RWPE2 (cell line): ENCODE measurements around the gene ACADM.
"Not testable (repeated sequence)": the region's sequence is repeated elsewhere in the genome, so short reads cannot be mapped to it uniquely, and the experiment has no call there.

Experiments
- ATAC-seq: fragments of 200-7000 bp; cut with Tn5 transposase; 3 replicates; pipeline ENCODE4 v1.9.1; 2021; ENCODE audit warnings: low read depth
- DNase-seq: peaks from one replicate; pipeline ENCODE4 v3.0.0-alpha.2; 2020; ENCODE audit warnings: low spot score
- H3K27ac ChIP-seq: fragments of 450-650 bp; 2 replicates; pipeline ENCODE4 v1.5.1; 2017; ENCODE audit warnings: mild to moderate bottlenecking; ENCODE audit not compliant: poor library complexity, severe bottlenecking
- H3K27me3 ChIP-seq: fragments of 250-450 bp; sonication (Bioruptor Pico); 2 replicates; pipeline ENCODE4 v1.5.1; 2021; ENCODE audit warnings: mild to moderate bottlenecking, moderate library complexity; ENCODE audit not compliant: insufficient read depth, poor library complexity, severe bottlenecking
- H3K36me3 ChIP-seq: fragments of 250-450 bp; sonication (Bioruptor Pico); 2 replicates; pipeline ENCODE4 v1.5.1; 2020; ENCODE audit warnings: low read depth, mild to moderate bottlenecking, moderate library complexity
- H3K4me1 ChIP-seq: fragments of 250-450 bp; sonication (Bioruptor Pico); 2 replicates; pipeline ENCODE4 v1.5.1; 2021; ENCODE audit warnings: mild to moderate bottlenecking, moderate library complexity; ENCODE audit not compliant: insufficient read depth, poor library complexity, severe bottlenecking
- H3K4me3 ChIP-seq: fragments of 250-450 bp; sonication (Bioruptor Pico); 2 replicates; pipeline ENCODE4 v1.5.1; 2021; ENCODE audit warnings: mild to moderate bottlenecking, moderate library complexity; ENCODE audit not compliant: severe bottlenecking
- H3K9me3 ChIP-seq: fragments of 250-450 bp; sonication (Bioruptor Pico); 2 replicates; pipeline ENCODE4 v1.5.1; 2021; ENCODE audit warnings: mild to moderate bottlenecking, moderate library complexity; ENCODE audit not compliant: severe bottlenecking
- CTCF ChIP-seq: fragments of 450-650 bp; IDR thresholded peaks from one replicate; pipeline ENCODE4 v1.5.1; 2017; ENCODE audit warnings: mild to moderate bottlenecking, moderate library complexity; ENCODE audit not compliant: poor library complexity, severe bottlenecking

The ACADM gene

GRCh38 chr1:75742047-75742625 is 17.6 kb downstream of the ACADM start:
- peaks cover 41% of the 10 kb centered on the region for H3K36me3 ChIP-seq
- H3K4me1 ChIP-seq = no peaks in the 10 kb centered on the region
- ATAC-seq (no peak), DNase-seq (no peak)
- no peak for TF ChIP-seq CTCF
- H3K27me3 ChIP-seq = no peaks in the 10 kb centered on the region
- no peaks in the 10 kb centered on the region for H3K9me3 ChIP-seq
- H3K27ac ChIP-seq = no peak overlapping the region
- H3K4me3 ChIP-seq = no peak overlapping the region

- 0 out of 3 replicates have a peak, but pooled peaks have one; percentile 29 for ATAC-seq
- no peak overlapping the region for H3K27ac ChIP-seq
- H3K9me3 ChIP-seq = no peaks in the 10 kb centered on the region
- no peaks in the 10 kb centered on the region for H3K27me3 ChIP-seq
- TF ChIP-seq CTCF = no peak
- no peak for DNase-seq
- peaks cover 36% of the 10 kb centered on the region for H3K36me3 ChIP-seq
- no peak overlapping the region for H3K4me3 ChIP-seq
- H3K4me1 ChIP-seq = no peaks in the 10 kb centered on the region
These were observed 20.8 kb downstream of the ACADM start for GRCh38 chr1:75745276-75745675.

GRCh38 chr1:75757210-75757609 is 32.7 kb downstream of the ACADM start:
- not testable (repeated sequence) for H3K4me3 ChIP-seq, H3K9me3 ChIP-seq, H3K27ac ChIP-seq, H3K27me3 ChIP-seq, H3K4me1 ChIP-seq, ATAC-seq, DNase-seq
- peaks cover 28% of the 10 kb centered on the region for H3K36me3 ChIP-seq

GRCh38 chr1:75758543-75758942 is 34.0 kb downstream of the ACADM start:
- not testable (repeated sequence) for H3K27me3 ChIP-seq, ATAC-seq, H3K9me3 ChIP-seq, H3K4me3 ChIP-seq, DNase-seq, H3K4me1 ChIP-seq, H3K27ac ChIP-seq
- H3K36me3 ChIP-seq = peaks cover 28% of the 10 kb centered on the region

GRCh38 chr1:75764057-75764655 is 39.6 kb downstream of the ACADM start:
- Histone ChIP-seq H3K4me3 (no peak overlapping the region), H3K9me3 (no peaks in the 10 kb centered on the region), H3K36me3 (peaks cover 18% of the 10 kb centered on the region), H3K27me3 (no peaks in the 10 kb centered on the region), H3K4me1 (peaks cover 20% of the 10 kb centered on the region), H3K27ac (peak overlapping the region; percentile 86)
- DNase-seq (no peak), ATAC-seq (no peak)
- TF ChIP-seq CTCF = no peak
